Breast epithelium (tissue), 3 donors: ENCODE measurements around the gene RBM12.

Experiments used
- POLR2A ChIP-seq: fragments of 450-650 bp; IDR thresholded peaks from one replicate; pipeline ENCODE4 v1.6.1; 2016; ENCODE audit warnings: antibody characterized with exemption, mild to moderate bottlenecking, moderate library complexity
- TF ChIP-seq, protein P1 (sequence below), 3 donors: fragments of 450-650 bp; IDR thresholded peaks; one replicate each; pipeline ENCODE4 v1.5.1; 2016 to 2017; ENCODE audit warnings: antibody characterized with exemption in 3 of 3, mild to moderate bottlenecking in 3 of 3, moderate library complexity in 3 of 3

DNA sequence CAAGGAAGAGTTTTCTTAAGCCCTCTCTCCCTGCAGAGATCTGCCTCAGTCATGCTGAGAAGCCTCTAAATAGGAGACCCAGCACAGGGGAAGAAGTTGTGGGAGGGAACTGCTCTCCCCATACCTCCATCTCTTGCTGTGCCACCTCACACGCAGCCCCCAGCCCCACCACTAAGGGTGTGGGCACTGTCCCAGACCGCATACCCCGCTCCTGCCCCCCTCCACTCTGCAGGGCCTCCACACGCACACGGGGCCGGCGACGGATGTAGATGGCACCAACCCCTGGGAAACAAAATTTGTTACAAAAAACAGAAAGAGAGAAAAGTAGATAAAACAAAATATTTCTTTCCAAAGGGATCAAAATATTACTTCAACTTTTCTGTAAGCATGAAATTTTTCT is 10.2 kb upstream of the RBM12 start:
- TF ChIP-seq, protein P1, sequence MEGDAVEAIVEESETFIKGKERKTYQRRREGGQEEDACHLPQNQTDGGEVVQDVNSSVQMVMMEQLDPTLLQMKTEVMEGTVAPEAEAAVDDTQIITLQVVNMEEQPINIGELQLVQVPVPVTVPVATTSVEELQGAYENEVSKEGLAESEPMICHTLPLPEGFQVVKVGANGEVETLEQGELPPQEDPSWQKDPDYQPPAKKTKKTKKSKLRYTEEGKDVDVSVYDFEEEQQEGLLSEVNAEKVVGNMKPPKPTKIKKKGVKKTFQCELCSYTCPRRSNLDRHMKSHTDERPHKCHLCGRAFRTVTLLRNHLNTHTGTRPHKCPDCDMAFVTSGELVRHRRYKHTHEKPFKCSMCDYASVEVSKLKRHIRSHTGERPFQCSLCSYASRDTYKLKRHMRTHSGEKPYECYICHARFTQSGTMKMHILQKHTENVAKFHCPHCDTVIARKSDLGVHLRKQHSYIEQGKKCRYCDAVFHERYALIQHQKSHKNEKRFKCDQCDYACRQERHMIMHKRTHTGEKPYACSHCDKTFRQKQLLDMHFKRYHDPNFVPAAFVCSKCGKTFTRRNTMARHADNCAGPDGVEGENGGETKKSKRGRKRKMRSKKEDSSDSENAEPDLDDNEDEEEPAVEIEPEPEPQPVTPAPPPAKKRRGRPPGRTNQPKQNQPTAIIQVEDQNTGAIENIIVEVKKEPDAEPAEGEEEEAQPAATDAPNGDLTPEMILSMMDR (IDR thresholded peaks at IDR 0.05): no peak
- TF ChIP-seq POLR2A: no peak
